Endodermal cell (in vitro differentiated cells): ENCODE results near the gene OTOGL. TPM values are rescaled to one million over a fixed set of nuclear protein-coding genes. Genes with fewer than 3 reads are reported as not detected.

ENCODE experiments used
- DNase-seq: peaks from one replicate; pipeline ENCODE4 v3.0.0-alpha.2; 2017
- H3K27ac ChIP-seq: 2 replicates; pipeline ENCODE4 v1.5.1; 2013; ENCODE audit warnings: mild to moderate bottlenecking, low read depth, low read length, moderate library complexity
- H3K27me3 ChIP-seq: 2 replicates; pipeline ENCODE4 v1.6.1; 2013; ENCODE audit warnings: mild to moderate bottlenecking, low read length, moderate library complexity; ENCODE audit not compliant: insufficient read depth, control insufficient read depth, poor library complexity, severe bottlenecking
- H3K36me3 ChIP-seq: 2 replicates; pipeline ENCODE4 v1.7.0; 2013; ENCODE audit warnings: mild to moderate bottlenecking, low read length, moderate library complexity; ENCODE audit not compliant: control insufficient read depth, insufficient read depth
- H3K4me1 ChIP-seq: one replicate; pipeline ENCODE4 v1.7.0; 2013; ENCODE audit warnings: low read length; ENCODE audit not compliant: control insufficient read depth, insufficient read depth
- H3K4me3 ChIP-seq: 2 replicates; pipeline ENCODE4 v1.5.1; 2013; ENCODE audit warnings: mild to moderate bottlenecking, low read length, moderate library complexity
- H3K9ac ChIP-seq: 2 replicates; pipeline ENCODE4 v1.6.1; 2013; ENCODE audit warnings: mild to moderate bottlenecking, low read length, moderate library complexity; ENCODE audit not compliant: poor library complexity, severe bottlenecking; ENCODE audit errors: extremely low read depth
- H3K9me3 ChIP-seq: 2 replicates; pipeline ENCODE4 v1.6.1; 2013; ENCODE audit warnings: mild to moderate bottlenecking, low read length, moderate library complexity; ENCODE audit not compliant: control insufficient read depth
- H3K27ac Mint-ChIP-seq: 2 replicates; pipeline ENCODE4 v1.8.0; 2020; ENCODE audit warnings: mixed read lengths
- H3K27me3 Mint-ChIP-seq: 2 replicates; pipeline ENCODE4 v1.8.0; 2021; ENCODE audit warnings: mild to moderate bottlenecking, mixed read lengths; ENCODE audit not compliant: insufficient read depth
- H3K36me3 Mint-ChIP-seq: 2 replicates; pipeline ENCODE4 v1.8.0; 2020; ENCODE audit warnings: low read depth, mixed read lengths
- H3K4me1 Mint-ChIP-seq: 2 replicates; pipeline ENCODE4 v1.8.0; 2020; ENCODE audit warnings: mixed read lengths
- H3K4me3 Mint-ChIP-seq: 2 replicates; pipeline ENCODE4 v1.8.0; 2020; ENCODE audit warnings: mild to moderate bottlenecking, moderate library complexity, mixed read lengths
- H3K9me3 Mint-ChIP-seq: 2 replicates; pipeline ENCODE4 v1.8.0; 2020; ENCODE audit warnings: mild to moderate bottlenecking, mixed read lengths
- CTCF ChIP-seq: fragments of 200-600 bp; sonication (generic); conservative IDR thresholded peaks from 2 replicates; pipeline ENCODE4 v1.5.0; 2021; ENCODE audit warnings: antibody characterized with exemption, mild to moderate bottlenecking
- WGBS, 2 experiments: methylation state at CpG; one replicate each; pipeline versions ENCODE4 v1.1.5 to v1.1.7; 2013; ENCODE audit warnings: missing lambda C conversion rate in 2 of 2, mixed read lengths in 1 of 2; ENCODE audit not compliant: insufficient coverage in 1 of 2, insufficient read length in 1 of 2; 5-methylcytosine and 5-hydroxymethylcytosine counted together
- total RNA-seq, 2 donors: library from RNA; stranded (reverse); fragmentation: NEBNext Ultra II Directional in 1 of 2; extraction: Animal tissue kit (Norgen Biotek cat#: 25700) in 1 of 2; gene quantifications; 2 replicates in 1 of 2; 3 replicates in 1 of 2; pipeline ENCODE4 v1.2.1, GENCODE V29; 2021

Gene OTOGL
- total RNA-seq, 2 donors from 2014 or later = 2.4 to 11.4 TPM

GRCh38 chr12:80273144-80273543 is 173.8 kb downstream of the OTOGL start:
- no peaks in the 10 kb centered on the region for H3K9me3 ChIP-seq
- no peak for DNase-seq
- H3K4me1 ChIP-seq = no peaks in the 10 kb centered on the region
- Mint-ChIP-seq H3K9me3 (no peaks in the 10 kb centered on the region), H3K27ac (no peak overlapping the region), H3K4me3 (no peak overlapping the region), H3K27me3 (no peaks in the 10 kb centered on the region), H3K4me1 (peaks cover 7% of the 10 kb centered on the region), H3K36me3 (no peaks in the 10 kb centered on the region)
- no peak for TF ChIP-seq CTCF
- H3K27me3 ChIP-seq = no peaks in the 10 kb centered on the region
- H3K27ac ChIP-seq = no peak overlapping the region
- no peak overlapping the region for H3K9ac ChIP-seq
- H3K36me3 ChIP-seq = no peaks in the 10 kb centered on the region
- no peak overlapping the region for H3K4me3 ChIP-seq
- no CpG with 5 or more reads among the region's 1 CpG for WGBS, 2 experiments

GRCh38 chr12:80277732-80278131 is 178.4 kb downstream of the OTOGL start:
- Mint-ChIP-seq H3K9me3 (peaks cover 12% of the 10 kb centered on the region), H3K4me3 (no peak overlapping the region), H3K4me1 (no peaks in the 10 kb centered on the region), H3K27ac (no peak overlapping the region), H3K36me3 (peaks cover 3% of the 10 kb centered on the region), H3K27me3 (no peaks in the 10 kb centered on the region)
- Histone ChIP-seq H3K4me1 (no peaks in the 10 kb centered on the region), H3K4me3 (no peak overlapping the region), H3K9ac (no peak overlapping the region), H3K27ac (no peak overlapping the region), H3K9me3 (peaks cover 10% of the 10 kb centered on the region), H3K36me3 (no peaks in the 10 kb centered on the region), H3K27me3 (no peaks in the 10 kb centered on the region)
- DNase-seq = no peak
- TF ChIP-seq CTCF = no peak
- 95 to 100% methylated on average over 3 to 4 of the region's 4 CpGs for WGBS, 2 experiments

- peaks cover 3% of the 10 kb centered on the region for H3K36me3 Mint-ChIP-seq
- H3K4me1 Mint-ChIP-seq = no peaks in the 10 kb centered on the region
- H3K27me3 Mint-ChIP-seq = no peaks in the 10 kb centered on the region
- DNase-seq = no peak
- no peak overlapping the region for H3K4me3 Mint-ChIP-seq
- H3K9me3 ChIP-seq = peaks cover 10% of the 10 kb centered on the region
- H3K27me3 ChIP-seq = no peaks in the 10 kb centered on the region
- H3K4me1 ChIP-seq = no peaks in the 10 kb centered on the region
- no peak overlapping the region for H3K27ac ChIP-seq
- no peak for TF ChIP-seq CTCF
- peaks cover 12% of the 10 kb centered on the region for H3K9me3 Mint-ChIP-seq
- H3K36me3 ChIP-seq = no peaks in the 10 kb centered on the region
- no peak overlapping the region for H3K4me3 ChIP-seq
- WGBS, 2 experiments = 95 to 100% methylated on average over 1 to 2 of the region's 4 CpGs
- H3K9ac ChIP-seq = no peak overlapping the region
- H3K27ac Mint-ChIP-seq = no peak overlapping the region
Measured at GRCh38 chr12:80282226-80282625, 182.9 kb downstream of the OTOGL start.
